ENCODE data around the gene SYT17.

- TF ChIP-seq POLR2A (IDR thresholded peaks at IDR 0.05; ENCODE audit: extremely low read depth, insufficient read length) (no peak), CTCF (IDR thresholded peaks at IDR 0.05; ENCODE audit: low read depth, low read length) (no peak)
These were observed 44.0 kb downstream of the SYT17 start for GRCh38 chr16:19212059-19212458.

Data from NB4 (cell line).